Measurements from ENCODE around the gene TMEM59. TPM values are rescaled to one million over a fixed set of nuclear protein-coding genes. Genes with fewer than 3 reads are reported as not detected.

TMEM59 gene
- total RNA-seq, 1 experiment from 2014 or later, result 116 TPM

DNA sequence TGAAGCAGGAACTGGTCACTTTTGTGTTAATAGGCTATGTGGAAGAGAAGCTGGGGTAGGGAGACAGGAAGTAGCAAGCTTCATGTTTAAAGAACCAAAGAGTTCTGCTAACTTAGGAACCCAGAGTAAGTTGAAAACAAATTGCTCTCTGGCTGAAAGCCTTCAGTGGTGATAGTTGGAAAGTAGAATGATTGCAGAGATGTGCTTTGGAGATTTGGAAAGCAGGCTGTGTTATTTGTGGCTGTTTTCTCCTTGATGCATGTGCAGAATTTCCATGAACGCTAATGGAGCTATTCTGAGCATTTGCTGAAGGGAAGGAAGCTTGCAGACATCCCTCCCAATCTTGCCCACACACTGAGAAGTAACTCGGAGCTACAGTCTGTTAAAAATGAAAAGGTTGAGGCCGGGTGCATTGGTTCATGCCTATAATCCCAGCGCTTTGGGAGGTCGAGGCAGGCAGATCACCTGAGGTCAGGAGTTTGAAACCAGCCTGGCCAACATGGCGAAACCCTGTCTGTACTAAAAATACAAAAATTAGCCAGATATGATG is 46.1 kb upstream of the TMEM59 start:
- Mint-ChIP-seq H3K27ac (ENCODE audit: unreplicated experiment) (no peak overlapping the region), H3K36me3 (ENCODE audit: insufficient read depth, unreplicated experiment) (no peaks in the 10 kb centered on the region), H3K4me1 (ENCODE audit: low read depth, unreplicated experiment) (peaks cover 13% of the 10 kb centered on the region), H3K4me3 (ENCODE audit: unreplicated experiment) (no peak overlapping the region), H3K9me3 (ENCODE audit: unreplicated experiment) (no peaks in the 10 kb centered on the region), H3K27me3 (ENCODE audit: insufficient read depth, unreplicated experiment) (no peaks in the 10 kb centered on the region)
- Histone ChIP-seq H3K36me3 (ENCODE audit: control insufficient read depth, insufficient read depth, low read length) (no peaks in the 10 kb centered on the region), H3K4me1 (peaks cover 5% of the 10 kb centered on the region; the same call in 1 of the 2 replicates), H3K4me3 (ENCODE audit: low read depth, low read length) (no peak overlapping the region), H3K27me3 (replicated peaks; ENCODE audit: control insufficient read depth, insufficient read depth, low read length) (no peaks in the 10 kb centered on the region), H3K9me3 (no peaks in the 10 kb centered on the region)
- no TSS peak for BruUV-seq (replicated peaks)
- TF ChIP-seq, protein P1, sequence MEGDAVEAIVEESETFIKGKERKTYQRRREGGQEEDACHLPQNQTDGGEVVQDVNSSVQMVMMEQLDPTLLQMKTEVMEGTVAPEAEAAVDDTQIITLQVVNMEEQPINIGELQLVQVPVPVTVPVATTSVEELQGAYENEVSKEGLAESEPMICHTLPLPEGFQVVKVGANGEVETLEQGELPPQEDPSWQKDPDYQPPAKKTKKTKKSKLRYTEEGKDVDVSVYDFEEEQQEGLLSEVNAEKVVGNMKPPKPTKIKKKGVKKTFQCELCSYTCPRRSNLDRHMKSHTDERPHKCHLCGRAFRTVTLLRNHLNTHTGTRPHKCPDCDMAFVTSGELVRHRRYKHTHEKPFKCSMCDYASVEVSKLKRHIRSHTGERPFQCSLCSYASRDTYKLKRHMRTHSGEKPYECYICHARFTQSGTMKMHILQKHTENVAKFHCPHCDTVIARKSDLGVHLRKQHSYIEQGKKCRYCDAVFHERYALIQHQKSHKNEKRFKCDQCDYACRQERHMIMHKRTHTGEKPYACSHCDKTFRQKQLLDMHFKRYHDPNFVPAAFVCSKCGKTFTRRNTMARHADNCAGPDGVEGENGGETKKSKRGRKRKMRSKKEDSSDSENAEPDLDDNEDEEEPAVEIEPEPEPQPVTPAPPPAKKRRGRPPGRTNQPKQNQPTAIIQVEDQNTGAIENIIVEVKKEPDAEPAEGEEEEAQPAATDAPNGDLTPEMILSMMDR (IDR thresholded peaks at IDR 0.05; ENCODE audit: insufficient read depth in 1 of 2, low read depth in 1 of 2, low read length in 1 of 2, severe bottlenecking in 1 of 2, unreplicated experiment in 1 of 2), result no peak
- DNase-seq, result no peak
- intact Hi-C loops (cut with micrococcal nuclease; ENCODE audit: unreplicated experiment), result no loop called here
- ChIA-PET CTCF (no interaction called here), POLR2A (no interaction called here)

- Mint-ChIP-seq H3K36me3 (ENCODE audit: insufficient read depth, unreplicated experiment) (no peaks in the 10 kb centered on the region), H3K27ac (ENCODE audit: unreplicated experiment) (no peak overlapping the region), H3K4me3 (ENCODE audit: unreplicated experiment) (no peak overlapping the region), H3K27me3 (ENCODE audit: insufficient read depth, unreplicated experiment) (no peaks in the 10 kb centered on the region), H3K9me3 (ENCODE audit: unreplicated experiment) (no peaks in the 10 kb centered on the region), H3K4me1 (ENCODE audit: low read depth, unreplicated experiment) (peaks cover 17% of the 10 kb centered on the region)
- no peaks in the 10 kb centered on the region for H3K36me3 ChIP-seq (ENCODE audit: control insufficient read depth, insufficient read depth, low read length)
- intact Hi-C loops (cut with micrococcal nuclease; ENCODE audit: unreplicated experiment), result no loop called here
- H3K4me1 ChIP-seq, result peaks cover 7% of the 10 kb centered on the region; the same call in 1 of the 2 replicates
- no peaks in the 10 kb centered on the region for H3K9me3 ChIP-seq
- TF ChIP-seq, protein P1 (IDR thresholded peaks at IDR 0.05; ENCODE audit: insufficient read depth in 1 of 2, low read depth in 1 of 2, low read length in 1 of 2, severe bottlenecking in 1 of 2, unreplicated experiment in 1 of 2), result no peak
- no peak for DNase-seq
- H3K27me3 ChIP-seq (replicated peaks; ENCODE audit: control insufficient read depth, insufficient read depth, low read length), result no peaks in the 10 kb centered on the region
- CTCF ChIA-PET, result no interaction called here
- H3K4me3 ChIP-seq (ENCODE audit: low read depth, low read length), result no peak overlapping the region
- no TSS peak for BruUV-seq (replicated peaks)
- POLR2A ChIA-PET, result no interaction called here
These were observed 43.9 kb upstream of the TMEM59 start for GRCh38 chr1:54096877-54097240.

- TF ChIP-seq, protein P1 (IDR thresholded peaks at IDR 0.05; ENCODE audit: insufficient read depth in 1 of 2, low read depth in 1 of 2, low read length in 1 of 2, severe bottlenecking in 1 of 2, unreplicated experiment in 1 of 2), result no peak
- intact Hi-C loops (cut with micrococcal nuclease; ENCODE audit: unreplicated experiment), result no loop called here
- Mint-ChIP-seq H3K27ac (ENCODE audit: unreplicated experiment) (no peak overlapping the region), H3K4me1 (ENCODE audit: low read depth, unreplicated experiment) (peaks cover 17% of the 10 kb centered on the region), H3K4me3 (ENCODE audit: unreplicated experiment) (no peak overlapping the region), H3K27me3 (ENCODE audit: insufficient read depth, unreplicated experiment) (no peaks in the 10 kb centered on the region), H3K36me3 (ENCODE audit: insufficient read depth, unreplicated experiment) (no peaks in the 10 kb centered on the region), H3K9me3 (ENCODE audit: unreplicated experiment) (no peaks in the 10 kb centered on the region)
- Histone ChIP-seq H3K9me3 (no peaks in the 10 kb centered on the region), H3K27me3 (replicated peaks; ENCODE audit: control insufficient read depth, insufficient read depth, low read length) (no peaks in the 10 kb centered on the region), H3K4me3 (ENCODE audit: low read depth, low read length) (no peak overlapping the region), H3K36me3 (ENCODE audit: control insufficient read depth, insufficient read depth, low read length) (no peaks in the 10 kb centered on the region), H3K4me1 (peaks cover 7% of the 10 kb centered on the region; the same call in 1 of the 2 replicates)
- CTCF ChIA-PET, result no interaction called here
- DNase-seq, result no peak
- POLR2A ChIA-PET, result no interaction called here
- no TSS peak for BruUV-seq (replicated peaks)
These were observed 43.3 kb upstream of the TMEM59 start for GRCh38 chr1:54096227-54096876.
